Measurements from ENCODE around the gene NID1.

- no peak for TF ChIP-seq CTCF (IDR thresholded peaks at IDR 0.05)
- no peak for TF ChIP-seq POLR2A (IDR thresholded peaks at IDR 0.05)
These were observed 121.8 kb downstream of the NID1 start for GRCh38 chr1:235942979-235943575.

Data from heart left ventricle (tissue), 13 donors.